ENCODE data around the gene PTPN3.
"Not testable (repeated sequence)": the region's sequence is repeated elsewhere in the genome, so short reads cannot be mapped to it uniquely, and the experiment has no call there.

GRCh38 chr9:109510042-109510441 lies 11.9 kb upstream of the PTPN3 start:
- not testable (repeated sequence) for TF ChIP-seq ZEB2 (IDR thresholded peaks at IDR 0.05); PHF20 (IDR thresholded peaks at IDR 0.05; ENCODE audit: partially characterized antibody); ZNF76 (CRISPR knock-in tag; IDR thresholded peaks at IDR 0.05; ENCODE audit: borderline replicate concordance); PKNOX1 (IDR thresholded peaks at IDR 0.05); POLR2AphosphoS5 (IDR thresholded peaks at IDR 0.05; ENCODE audit: control insufficient read depth, insufficient read depth, low read depth, low read length); USF1 (CRISPR knock-in tag; IDR thresholded peaks at IDR 0.05)
